HL-60 (cell line): ENCODE results near the gene STOM.

Experiments
- DNase-seq, 2 experiments: peaks; one replicate each; pipeline ENCODE4 v3.0.0-alpha.2; 2010 to 2020; ENCODE audit warnings: low read depth in 1 of 2, low spot score in 1 of 2
- H3K27ac ChIP-seq: fragments of 250-450 bp; sonication (Bioruptor Pico); replicated peaks from 2 replicates; pipeline ENCODE4 v1.5.1; 2020; ENCODE audit warnings: mild to moderate bottlenecking, moderate library complexity
- H3K27me3 ChIP-seq: fragments of 250-450 bp; sonication (Bioruptor Pico); 2 replicates; pipeline ENCODE4 v1.5.1; 2021; ENCODE audit warnings: mild to moderate bottlenecking, moderate library complexity; ENCODE audit not compliant: insufficient read depth, poor library complexity, severe bottlenecking
- H3K4me3 ChIP-seq: replicated peaks from 2 replicates; pipeline ENCODE4 v1.5.1; 2011; ENCODE audit warnings: mild to moderate bottlenecking, control low read depth, low read length; ENCODE audit not compliant: insufficient read depth
- CTCF ChIP-seq: IDR thresholded peaks from one replicate; pipeline ENCODE4 v1.5.1; 2011; ENCODE audit warnings: low read length, control low read depth, inconsistent platforms; ENCODE audit not compliant: insufficient read depth
- GABPA ChIP-seq: IDR thresholded peaks from 2 replicates; pipeline ENCODE4 v1.6.1; 2012; ENCODE audit warnings: low read depth
- POLR2AphosphoS5 ChIP-seq: IDR thresholded peaks from 2 replicates; pipeline ENCODE4 v1.6.1; 2012; ENCODE audit warnings: low read depth
- REST ChIP-seq: IDR thresholded peaks from 2 replicates; pipeline ENCODE4 v1.6.1; 2012; ENCODE audit warnings: low read depth; ENCODE audit not compliant: insufficient replicate concordance
- SPI1 ChIP-seq: IDR thresholded peaks from 2 replicates; pipeline ENCODE4 v1.6.1; 2012; ENCODE audit warnings: low read depth, mild to moderate bottlenecking, borderline replicate concordance
- long read RNA-seq: library from polyadenylated mRNA; unstranded; transcript quantifications from one replicate; pipeline ENCODE4 v2.0.0, GENCODE V29; 2020

The STOM gene
- long read RNA-seq, transcript STOM-201 (7 exons, 3,010 nt), result major isoform, 345 of 364 reads
- long read RNA-seq, partial matches to known transcripts, result 9 of 364 reads
- long read RNA-seq, other reads (novel, unspliced or antisense), result 10 of 364 reads

- peak within 1 kb of the TSS; percentile 81 for H3K27ac ChIP-seq
- H3K27me3 ChIP-seq, result no peaks in the 10 kb centered on the region
- TF ChIP-seq CTCF (no peak), POLR2AphosphoS5 (peak; percentile 92), GABPA (no peak), SPI1 (no peak), REST (no peak)
- peak within 1 kb of the TSS; percentile 72 for H3K4me3 ChIP-seq
- peak in 1 of 2 experiments; percentile 66 for DNase-seq
These were observed at the start of gene STOM for GRCh38 chr9:121369595-121370265. STOM (minus strand) TSS chr9:121370250; CDS start chr9:121370187, 63 bp downstream.

GRCh38 chr9:121411993-121412392, 41.9 kb upstream of the STOM start:
- no peak overlapping the region for H3K27ac ChIP-seq
- H3K27me3 ChIP-seq, result no peaks in the 10 kb centered on the region
- H3K4me3 ChIP-seq, result no peak overlapping the region
- no peak for DNase-seq
- TF ChIP-seq REST, result no peak
- no peak for TF ChIP-seq CTCF

- no peak overlapping the region for H3K4me3 ChIP-seq
- no peak overlapping the region for H3K27ac ChIP-seq
- no peak for TF ChIP-seq SPI1
- TF ChIP-seq CTCF, result no peak
- TF ChIP-seq REST, result no peak
- no peak for TF ChIP-seq GABPA
- no peak for TF ChIP-seq POLR2AphosphoS5
- H3K27me3 ChIP-seq, result no peaks in the 10 kb centered on the region
- no peak for DNase-seq
These were observed 35.8 kb upstream of the STOM start for GRCh38 chr9:121405899-121406298.
